ENCODE data around the gene PMEPA1. TPM values are rescaled to one million over a fixed set of nuclear protein-coding genes. Genes with fewer than 3 reads are reported as not detected.
A peak's percentile ranks its signal among the peaks of the same experiment; 100 is the strongest.

PMEPA1 gene
- total and polyA plus RNA-seq, 7 experiments from 2014 or later, result 0.44 to 10.0 (median 8.7) TPM

- peak overlapping the region; percentile 72 for H3K27ac ChIP-seq (ENCODE audit: low read depth, low read length)
- ChIA-PET CTCF (interaction anchor here (0.6 to 4.7 kb wide), 15 partner anchors 10 to 844 kb away, joined by 3 to 44 read pairs (median 4); partner anchors contain the start of genes PMEPA1 and VAPB), POLR2A (interaction anchor here (0.5 to 8.2 kb wide), 18 partner anchors 9 to 1032 kb away, joined by 3 to 175 read pairs (median 5); partner anchors contain the start of genes PMEPA1, RBM38, STX16 and VAPB)
- H3K4me1 Mint-ChIP-seq, result peaks cover 38 to 80% (median 64%) of the 10 kb centered on the region in 7 donors
- ATAC-seq (peak; percentile 72), DNase-seq (peak in 8 of 9 donors; percentile 63 to 83 (median 78))
- H3K4me1 ChIP-seq (ENCODE audit: control insufficient read depth in 2 of 2, insufficient read depth in 2 of 2, low read length in 2 of 2), result peaks cover 57 to 68% of the 10 kb centered on the region in 2 donors
- intact Hi-C loops (cut with micrococcal nuclease), result loop anchor here (1.0 to 10.0 kb wide), 9 partner anchors 9 to 1273 kb away; partner anchors contain the start of genes PMEPA1 (in 2 of the 2) and RAE1 (in 1 of the 2)
- H3K36me3 ChIP-seq (ENCODE audit: control insufficient read depth in 2 of 3, insufficient read depth in 3 of 3, low read length in 3 of 3), result peaks cover 11 to 18% (median 18%) of the 10 kb centered on the region in 3 experiments
- H3K27me3 Mint-ChIP-seq, result peaks cover 0 to 23% (median 0%) of the 10 kb centered on the region in 5 donors
- H3K27me3 ChIP-seq (ENCODE audit: control insufficient read depth in 2 of 2, insufficient read depth in 2 of 2, low read length in 2 of 2), result no peaks in the 10 kb centered on the region
- H3K9me3 Mint-ChIP-seq, result peaks cover 0 to 4% (median 0%) of the 10 kb centered on the region in 11 donors
- H3K27ac Mint-ChIP-seq, result peak overlapping the region; percentile 95 to 99 (median 97)
- peak overlapping the region; percentile 80 to 95 (median 88) for H3K4me3 Mint-ChIP-seq
- no peaks in the 10 kb centered on the region for H3K9me3 ChIP-seq (ENCODE audit: control insufficient read depth in 2 of 3, low read length in 3 of 3)
- H3K4me3 ChIP-seq (ENCODE audit: low read length), result peak overlapping the region; percentile 73
- peaks cover 0 to 16% (median 10%) of the 10 kb centered on the region in 5 donors for H3K36me3 Mint-ChIP-seq
Measured at GRCh38 chr20:57619051-57619831, 90.6 kb downstream of the PMEPA1 start.

DNA sequence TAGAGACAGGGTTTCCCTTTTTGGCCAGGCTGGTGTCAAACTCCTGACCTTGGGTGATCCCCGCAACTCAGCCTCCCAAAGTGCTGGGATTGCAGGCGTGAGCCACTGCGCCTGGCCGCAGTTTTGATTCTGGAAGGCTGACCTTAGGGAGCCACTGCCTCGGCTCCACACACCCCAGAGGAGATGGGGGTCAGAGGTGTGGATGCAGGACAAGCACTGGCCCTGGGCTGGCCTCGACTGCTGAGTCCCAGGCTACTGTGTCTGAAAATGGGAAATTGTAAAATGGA is 91.1 kb downstream of the PMEPA1 start:
- Mint-ChIP-seq H3K27me3 (peaks cover 0 to 17% (median 0%) of the 10 kb centered on the region in 5 donors), H3K9me3 (peaks cover 0 to 4% (median 0%) of the 10 kb centered on the region in 11 donors), H3K27ac (peak overlapping the region; percentile 95 to 99 (median 97)), H3K36me3 (peaks cover 0 to 10% (median 5%) of the 10 kb centered on the region in 5 donors), H3K4me3 (peak overlapping the region; percentile 80 to 95 (median 88)), H3K4me1 (peaks cover 38 to 75% (median 64%) of the 10 kb centered on the region in 7 donors)
- DNase-seq (no peak), ATAC-seq (no peak)
- Histone ChIP-seq H3K9me3 (ENCODE audit: control insufficient read depth in 2 of 3, low read length in 3 of 3) (no peaks in the 10 kb centered on the region), H3K36me3 (ENCODE audit: control insufficient read depth in 2 of 3, insufficient read depth in 3 of 3, low read length in 3 of 3) (peaks cover 11 to 21% (median 19%) of the 10 kb centered on the region in 3 experiments), H3K4me1 (ENCODE audit: control insufficient read depth in 2 of 2, insufficient read depth in 2 of 2, low read length in 2 of 2) (peaks cover 57 to 68% of the 10 kb centered on the region in 2 donors), H3K27me3 (ENCODE audit: control insufficient read depth in 2 of 2, insufficient read depth in 2 of 2, low read length in 2 of 2) (no peaks in the 10 kb centered on the region), H3K27ac (ENCODE audit: low read depth, low read length) (peak overlapping the region; percentile 72), H3K4me3 (ENCODE audit: low read length) (peak overlapping the region; percentile 73)
- intact Hi-C loops (cut with micrococcal nuclease), result loop anchor here (1.0 to 10.0 kb wide), 9 partner anchors 10 to 1274 kb away; partner anchors contain the start of genes PMEPA1 (in 2 of the 2) and RAE1 (in 1 of the 2)
- ChIA-PET CTCF (interaction anchor here (0.6 to 4.7 kb wide), 8 partner anchors 11 to 770 kb away, joined by 3 to 44 read pairs (median 4); partner anchors contain the start of genes PMEPA1 and VAPB), POLR2A (interaction anchor here (0.6 to 8.2 kb wide), 11 partner anchors 11 to 770 kb away, joined by 3 to 175 read pairs (median 6); partner anchors contain the start of genes PMEPA1, RBM38 and VAPB)

GRCh38 chr20:57618091-57618763 is 91.6 kb downstream of the PMEPA1 start:
- ATAC-seq (no peak), DNase-seq (no peak)
- peaks cover 0 to 17% (median 0%) of the 10 kb centered on the region in 5 donors for H3K27me3 Mint-ChIP-seq
- H3K4me1 ChIP-seq (ENCODE audit: control insufficient read depth in 2 of 2, insufficient read depth in 2 of 2, low read length in 2 of 2), result peaks cover 57 to 66% of the 10 kb centered on the region in 2 donors
- intact Hi-C loops (cut with micrococcal nuclease), result loop anchor here (2.0 to 10.0 kb wide), 3 partner anchors 93 to 1274 kb away; partner anchors contain the start of genes PMEPA1 (in 1 of the 2) and RAE1 (in 1 of the 2)
- peaks cover 38 to 71% (median 64%) of the 10 kb centered on the region in 7 donors for H3K4me1 Mint-ChIP-seq
- no peaks in the 10 kb centered on the region for H3K9me3 ChIP-seq (ENCODE audit: control insufficient read depth in 2 of 3, low read length in 3 of 3)
- H3K4me3 Mint-ChIP-seq, result peak overlapping the region; percentile 80 to 95 (median 88)
- H3K36me3 Mint-ChIP-seq, result peaks cover under 1 to 11% (median 5%) of the 10 kb centered on the region in 5 donors
- peaks cover 0 to 4% (median 0%) of the 10 kb centered on the region in 11 donors for H3K9me3 Mint-ChIP-seq
- H3K27ac Mint-ChIP-seq, result peak overlapping the region; percentile 95 to 99 (median 97)
- peak overlapping the region; percentile 73 for H3K4me3 ChIP-seq (ENCODE audit: low read length)
- peak overlapping the region; percentile 72 for H3K27ac ChIP-seq (ENCODE audit: low read depth, low read length)
- CTCF ChIA-PET, result interaction anchor here (0.6 to 4.7 kb wide), 5 partner anchors 11 to 191 kb away, joined by 4 to 44 read pairs (median 4); no protein-coding TSS in a partner anchor
- POLR2A ChIA-PET, result interaction anchor here (1.1 to 8.2 kb wide), 5 partner anchors 10 to 92 kb away, joined by 3 to 175 read pairs (median 5); partner anchors contain the start of gene PMEPA1
- H3K27me3 ChIP-seq (ENCODE audit: control insufficient read depth in 2 of 2, insufficient read depth in 2 of 2, low read length in 2 of 2), result no peaks in the 10 kb centered on the region
- H3K36me3 ChIP-seq (ENCODE audit: control insufficient read depth in 2 of 3, insufficient read depth in 3 of 3, low read length in 3 of 3), result peaks cover 11 to 25% (median 19%) of the 10 kb centered on the region in 3 experiments

DNA sequence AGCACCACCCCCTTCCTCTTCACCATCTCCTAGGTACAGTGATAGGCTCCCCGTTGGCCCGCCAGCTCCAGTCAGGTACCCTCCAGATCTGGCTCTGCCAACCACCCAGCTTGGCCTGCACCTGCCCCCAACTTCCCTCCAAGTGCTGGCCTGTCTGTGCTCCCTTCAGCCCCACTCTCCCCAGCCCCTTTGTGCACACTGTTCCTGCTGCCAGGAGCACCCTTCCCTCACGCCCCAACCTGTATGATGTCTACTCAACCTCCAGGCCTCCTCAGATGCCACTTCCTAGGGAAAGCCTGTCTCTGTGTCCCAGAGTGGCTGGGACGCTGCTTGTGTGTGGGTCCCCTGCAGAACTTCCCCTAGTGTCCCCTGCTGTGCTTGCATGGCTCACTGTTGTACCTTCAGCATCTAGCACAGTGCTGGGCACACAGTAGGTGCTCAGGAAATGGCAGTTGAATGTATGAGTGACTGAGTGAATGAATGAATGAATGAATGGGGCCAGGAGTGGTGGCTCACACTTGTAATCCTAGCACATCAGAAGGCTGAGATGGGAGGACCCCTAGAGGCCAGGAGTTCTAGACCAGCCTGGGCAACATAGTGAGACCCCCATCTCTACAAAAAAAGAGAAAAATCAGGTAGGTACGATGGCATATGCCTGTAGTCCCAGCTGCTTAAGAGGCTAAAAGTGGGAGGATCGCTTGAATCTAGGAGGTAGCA is 92.6 kb downstream of the PMEPA1 start:
- intact Hi-C loops (cut with micrococcal nuclease), result loop anchor here (5.0 to 10.0 kb wide), 2 partner anchors 262 to 1275 kb away; partner anchors contain the start of gene RAE1 (in 1 of the 2)
- H3K9me3 Mint-ChIP-seq, result peaks cover 0 to 4% (median 0%) of the 10 kb centered on the region in 11 donors
- ATAC-seq (no peak), DNase-seq (no peak)
- peaks cover 11 to 34% (median 19%) of the 10 kb centered on the region in 3 experiments for H3K36me3 ChIP-seq (ENCODE audit: control insufficient read depth in 2 of 3, insufficient read depth in 3 of 3, low read length in 3 of 3)
- peak overlapping the region; percentile 29 to 89 (median 56) for H3K4me3 Mint-ChIP-seq
- H3K4me1 Mint-ChIP-seq, result peaks cover 37 to 62% (median 56%) of the 10 kb centered on the region in 7 donors
- ChIA-PET CTCF (interaction anchor here (0.6 to 1.5 kb wide), 7 partner anchors 12 to 1570 kb away, joined by 3 to 6 read pairs (median 4); no protein-coding TSS in a partner anchor), POLR2A (interaction anchor here (1.5 to 8.2 kb wide), 4 partner anchors 9 to 92 kb away, joined by 3 to 175 read pairs (median 12); partner anchors contain the start of gene PMEPA1)
- peaks cover 0 to 14% (median 0%) of the 10 kb centered on the region in 5 donors for H3K27me3 Mint-ChIP-seq
- no peaks in the 10 kb centered on the region for H3K27me3 ChIP-seq (ENCODE audit: control insufficient read depth in 2 of 2, insufficient read depth in 2 of 2, low read length in 2 of 2)
- no peaks in the 10 kb centered on the region for H3K9me3 ChIP-seq (ENCODE audit: control insufficient read depth in 2 of 3, low read length in 3 of 3)
- peaks cover 55 to 57% of the 10 kb centered on the region in 2 donors for H3K4me1 ChIP-seq (ENCODE audit: control insufficient read depth in 2 of 2, insufficient read depth in 2 of 2, low read length in 2 of 2)
- no peak overlapping the region for H3K4me3 ChIP-seq (ENCODE audit: low read length)
- peaks cover 3 to 17% (median 6%) of the 10 kb centered on the region in 5 donors for H3K36me3 Mint-ChIP-seq
- H3K27ac Mint-ChIP-seq, result peak overlapping the region in 8 of 9 donors; percentile 25 to 99 (median 96)
- no peak overlapping the region for H3K27ac ChIP-seq (ENCODE audit: low read depth, low read length)

- CTCF ChIA-PET, result interaction anchor here (0.6 to 1.5 kb wide), 3 partner anchors 13 to 66 kb away, joined by 3 read pairs; no protein-coding TSS in a partner anchor
- peaks cover 3 to 17% (median 6%) of the 10 kb centered on the region in 5 donors for H3K36me3 Mint-ChIP-seq
Measured at GRCh38 chr20:57616143-57616951, 93.5 kb downstream of the PMEPA1 start.

More at GRCh38 chr20:57616143-57616951, 93.5 kb downstream of the PMEPA1 start:
- ATAC-seq, result no peak
- intact Hi-C loops (cut with micrococcal nuclease), result loop anchor here (5.0 to 10.0 kb wide), 2 partner anchors 262 to 1276 kb away; partner anchors contain the start of gene RAE1 (in 1 of the 2)
- POLR2A ChIA-PET, result interaction anchor here (8.2 kb wide), 1 partner anchor 13 kb away, joined by 175 read pairs; no protein-coding TSS in a partner anchor
- Histone ChIP-seq H3K27ac (ENCODE audit: low read depth, low read length) (no peak overlapping the region), H3K27me3 (ENCODE audit: control insufficient read depth in 2 of 2, insufficient read depth in 2 of 2, low read length in 2 of 2) (no peaks in the 10 kb centered on the region), H3K9me3 (ENCODE audit: control insufficient read depth in 2 of 3, low read length in 3 of 3) (no peaks in the 10 kb centered on the region), H3K4me3 (ENCODE audit: low read length) (no peak overlapping the region), H3K4me1 (ENCODE audit: control insufficient read depth in 2 of 2, insufficient read depth in 2 of 2, low read length in 2 of 2) (peaks cover 46 to 48% of the 10 kb centered on the region in 2 donors), H3K36me3 (ENCODE audit: control insufficient read depth in 2 of 3, insufficient read depth in 3 of 3, low read length in 3 of 3) (peaks cover 11 to 41% (median 26%) of the 10 kb centered on the region in 3 experiments)
- peaks cover 31 to 53% (median 48%) of the 10 kb centered on the region in 7 donors for H3K4me1 Mint-ChIP-seq
- peak in 1 of 9 donors; percentile 19 for DNase-seq
- H3K4me3 Mint-ChIP-seq, result peak overlapping the region in 3 of 10 donors; percentile 6 to 89 (median 25)
- peak overlapping the region in 3 of 9 donors; percentile 49 to 97 (median 59) for H3K27ac Mint-ChIP-seq
- peaks cover 0 to 13% (median 0%) of the 10 kb centered on the region in 5 donors for H3K27me3 Mint-ChIP-seq
- H3K9me3 Mint-ChIP-seq, result peaks cover 0 to 4% (median 0%) of the 10 kb centered on the region in 11 donors

Data from naive thymus-derived CD4-positive, alpha-beta T cell (primary cell).